ENCODE measurements around the gene NDFIP2.

Gene NDFIP2

DNA sequence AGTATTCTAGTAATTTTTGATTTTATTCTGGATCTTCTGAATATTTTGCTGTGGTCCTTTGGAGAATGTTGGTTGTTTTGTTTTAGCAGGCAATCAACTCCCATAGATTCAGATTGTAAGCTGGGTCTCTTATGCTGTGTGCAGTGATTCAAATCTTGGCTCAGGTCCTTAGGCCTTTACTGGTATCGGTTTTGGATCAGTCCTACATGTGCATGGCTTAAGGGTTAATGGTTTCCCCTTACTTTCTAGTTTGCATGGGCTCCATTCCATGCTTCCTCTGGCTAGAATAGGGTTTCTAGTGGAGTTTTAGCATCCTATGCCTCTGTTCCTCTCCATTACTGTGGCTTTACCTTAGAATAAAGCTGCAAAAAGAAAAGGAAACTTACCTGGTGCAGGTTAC lies 16.1 kb downstream of the NDFIP2 start:
- DNase-seq (ENCODE audit: low read depth) = no peak

DNA sequence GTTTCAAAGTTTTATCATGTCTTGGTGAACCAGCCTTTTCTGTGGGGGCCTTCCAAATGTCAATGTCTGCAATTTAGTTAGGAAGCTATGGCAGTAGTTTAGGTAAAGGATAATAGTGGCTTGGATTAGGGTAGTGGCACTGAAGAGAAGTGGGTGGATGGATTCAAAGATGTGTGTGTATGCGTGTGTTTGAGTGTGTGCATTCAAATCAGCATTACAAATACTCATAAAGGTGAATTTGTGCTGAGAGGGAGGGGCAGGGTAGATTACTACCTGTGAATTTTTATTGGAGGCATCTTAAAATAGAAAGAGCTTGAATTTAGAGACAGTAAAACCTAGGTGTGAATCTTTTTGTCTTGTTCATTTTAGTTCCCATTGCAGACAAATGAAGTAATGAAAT lies 16.9 kb downstream of the NDFIP2 start:
- no peak for DNase-seq (ENCODE audit: low read depth)

DNA sequence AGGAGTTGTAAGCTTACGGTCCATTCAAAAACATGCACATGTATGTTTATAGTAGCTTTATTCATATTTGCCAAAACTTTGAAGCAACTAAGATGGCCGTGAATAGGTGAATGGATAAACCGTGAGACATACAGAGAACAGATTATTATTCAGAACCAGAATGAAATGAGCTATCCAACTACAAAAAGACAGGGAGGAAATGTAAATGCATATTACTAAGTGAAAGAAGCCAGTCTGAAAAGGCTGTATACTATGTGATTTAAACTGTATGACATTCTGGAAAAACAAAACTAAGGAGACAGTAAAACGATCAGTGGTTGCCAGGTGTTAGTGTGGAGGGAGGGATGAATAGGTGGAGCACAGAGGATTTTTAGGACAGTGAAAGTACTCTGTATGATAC lies 19.9 kb downstream of the NDFIP2 start:
- DNase-seq (ENCODE audit: low read depth) = no peak

DNA sequence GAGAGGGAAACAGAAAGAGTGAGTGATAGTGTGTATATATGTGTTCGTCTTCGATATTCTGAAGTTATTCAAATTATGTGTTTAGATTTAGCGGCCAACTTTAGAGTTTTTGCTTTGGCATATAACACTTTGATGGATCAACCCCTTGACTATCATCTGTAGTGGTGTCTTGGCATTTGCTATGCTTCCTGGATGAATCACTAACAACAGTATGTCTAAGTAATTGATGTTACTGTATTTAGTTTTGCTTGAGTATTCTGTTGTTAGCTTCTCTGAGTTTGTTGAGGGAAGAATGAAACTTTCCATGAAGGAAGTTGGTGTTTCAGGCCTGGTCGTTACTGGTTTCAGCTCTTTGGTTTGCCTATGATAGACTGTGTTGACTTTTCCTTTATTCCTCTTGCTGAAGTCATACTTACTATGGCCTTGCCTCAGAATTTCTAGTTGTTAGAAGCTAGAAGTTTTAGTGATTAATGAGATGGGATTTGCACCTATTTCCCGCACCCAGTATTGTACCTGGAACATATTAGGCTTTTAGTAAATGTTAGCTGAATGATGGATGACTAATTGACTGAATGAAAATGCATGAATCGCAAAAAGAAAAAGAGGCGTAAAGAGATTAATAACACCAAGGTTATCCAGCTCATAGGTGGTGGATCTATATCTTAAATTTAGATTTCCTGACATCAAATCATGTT lies 20.7 kb downstream of the NDFIP2 start:
- no peak for DNase-seq (ENCODE audit: low read depth)

DNA sequence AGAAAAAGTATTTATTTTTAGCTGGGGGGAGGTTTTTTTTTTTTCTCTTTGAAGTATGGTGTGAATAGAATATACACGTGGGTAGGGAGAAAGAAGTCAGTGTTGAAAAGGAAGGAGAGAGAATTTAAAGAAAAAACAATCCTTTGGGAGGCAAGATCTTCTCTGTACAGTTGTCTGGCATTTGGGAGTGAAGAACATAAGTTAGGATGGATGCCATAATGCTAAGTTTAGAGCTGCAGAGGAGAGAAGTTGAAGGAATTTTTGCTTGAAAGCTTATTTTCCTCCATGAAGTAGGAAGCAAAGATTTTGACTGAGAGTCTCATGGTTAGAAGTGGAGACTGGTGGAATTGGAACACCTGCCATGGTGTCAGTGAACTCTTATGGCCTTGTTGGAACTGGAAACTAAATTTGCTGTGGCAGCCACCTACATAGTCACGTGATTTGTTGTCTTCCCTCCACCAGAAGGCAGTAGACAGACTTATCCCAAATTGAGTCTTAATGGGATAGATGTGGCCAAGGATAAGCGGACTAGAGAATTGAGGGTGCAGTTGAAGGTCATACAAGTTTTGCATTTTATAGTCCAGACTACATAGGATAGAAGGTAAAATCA lies 22.0 kb downstream of the NDFIP2 start:
- no peak for DNase-seq (ENCODE audit: low read depth)

DNA sequence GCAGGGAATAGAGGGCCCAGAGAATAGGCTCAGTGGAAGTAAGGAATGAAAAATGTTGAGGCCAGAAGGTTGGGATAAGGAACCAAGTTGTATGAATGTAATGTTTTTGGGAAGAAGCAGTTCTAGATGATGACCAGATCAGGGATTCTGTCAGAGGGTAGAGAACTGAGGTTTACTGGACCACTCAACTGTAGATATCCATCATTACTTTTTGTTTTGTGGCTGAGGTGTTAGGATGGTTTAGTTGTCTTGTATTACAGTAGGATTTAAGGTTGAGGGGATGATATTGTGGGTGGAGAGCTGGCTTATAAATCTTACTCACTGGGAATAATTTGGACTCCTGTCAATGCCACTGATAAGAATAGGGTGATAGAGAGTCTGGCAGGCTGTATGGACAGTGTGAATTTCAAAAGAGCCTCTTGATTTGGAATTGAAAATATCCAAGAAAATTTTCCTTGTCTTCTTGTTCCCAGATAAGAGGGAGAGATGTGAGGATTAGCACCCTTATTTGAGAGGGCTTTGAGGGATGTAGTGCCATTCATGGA lies 22.6 kb downstream of the NDFIP2 start:
- no peak for DNase-seq (ENCODE audit: low read depth)

DNA sequence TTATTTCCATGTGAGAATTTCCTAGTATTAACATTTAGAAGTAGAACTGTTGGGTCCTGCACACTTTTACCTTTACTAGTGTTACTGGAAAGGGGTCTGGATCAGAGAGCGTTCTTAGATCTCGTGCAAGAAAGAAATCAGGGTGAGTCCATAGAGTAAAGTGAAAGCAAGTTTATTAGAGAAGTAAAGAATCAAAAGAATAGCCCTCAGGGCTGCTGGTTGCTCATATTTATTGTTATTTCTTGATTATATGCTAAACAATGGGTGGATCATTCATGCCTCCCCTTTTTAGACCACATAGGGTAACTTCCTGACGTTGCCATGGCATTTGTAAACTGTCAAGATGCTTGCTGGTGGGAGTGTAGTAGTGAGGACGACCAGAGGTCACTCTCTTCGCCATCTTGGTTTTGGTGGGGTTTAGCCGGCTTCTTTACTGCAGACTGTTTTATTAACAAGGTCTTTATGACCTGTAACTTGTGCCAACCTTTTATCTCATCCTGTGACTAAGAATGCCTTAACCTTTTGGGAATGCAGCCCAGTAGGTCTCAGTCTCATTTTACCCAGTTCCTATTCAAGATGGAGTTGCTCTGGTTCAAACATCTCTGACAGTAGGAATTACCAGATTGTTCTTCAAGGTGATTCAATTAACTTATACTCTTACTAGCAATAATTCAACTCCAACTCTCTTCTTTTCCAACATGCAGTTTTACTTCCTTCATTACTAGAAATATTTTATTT lies 27.4 kb downstream of the NDFIP2 start:
- DNase-seq (ENCODE audit: low read depth) = no peak

DNA sequence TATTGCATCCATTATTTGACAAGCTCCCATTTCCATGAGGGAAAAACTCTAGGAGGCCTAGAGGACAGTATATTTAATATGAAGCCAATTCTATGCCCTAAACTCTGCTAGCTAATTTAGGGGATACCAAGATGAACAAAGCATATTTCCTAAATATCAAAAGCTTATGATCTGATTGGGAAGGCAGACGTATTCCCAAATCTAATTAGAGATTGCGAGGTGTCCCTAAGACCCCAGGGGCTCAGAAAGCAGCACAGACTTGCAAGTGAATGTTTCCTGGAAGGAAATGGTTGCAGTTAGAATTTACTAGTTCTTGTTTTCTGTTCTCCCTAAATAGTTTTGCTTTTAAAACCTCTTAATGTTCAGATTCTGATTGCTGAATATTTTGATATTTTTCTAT lies 30.7 kb downstream of the NDFIP2 start:
- no peak for DNase-seq (ENCODE audit: low read depth)

DNA sequence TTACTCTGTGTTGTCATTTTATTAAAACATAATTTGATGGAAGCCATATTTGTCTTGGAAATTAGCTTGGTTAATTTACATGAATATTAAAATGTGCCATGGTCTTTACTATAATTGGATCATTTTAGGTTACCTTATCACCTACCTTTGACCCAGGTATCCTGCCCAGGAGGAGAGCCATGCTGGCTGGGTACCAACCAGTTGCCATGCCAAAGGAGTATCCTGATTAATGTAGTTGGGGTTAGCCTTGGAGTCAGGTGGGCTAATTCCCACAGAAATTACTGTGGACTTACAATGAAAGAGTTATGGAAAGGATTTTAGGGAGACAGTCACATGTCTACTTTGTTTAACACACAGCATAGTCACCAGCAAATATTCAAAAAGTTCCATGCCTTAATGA lies 32.0 kb downstream of the NDFIP2 start:
- DNase-seq (ENCODE audit: low read depth) = no peak

DNA sequence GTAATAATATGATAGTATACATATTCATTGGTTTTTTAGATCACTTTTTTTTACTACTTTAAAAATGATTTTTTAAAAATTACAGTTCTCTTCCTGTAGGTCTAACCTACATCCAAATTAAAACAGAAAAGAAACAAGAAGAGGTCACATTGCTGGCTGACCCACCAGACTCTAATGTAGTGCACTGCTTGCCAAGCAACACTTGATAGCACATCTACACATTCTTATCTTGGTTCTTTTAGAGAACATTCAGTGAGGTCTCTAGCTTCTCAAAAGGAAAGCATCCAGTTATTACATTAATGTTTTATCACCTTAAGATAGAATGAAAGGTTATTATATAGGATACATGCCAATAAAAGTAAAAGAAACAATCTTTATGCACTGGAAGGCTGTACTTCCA lies 35.6 kb downstream of the NDFIP2 start:
- DNase-seq (ENCODE audit: low read depth) = no peak

DNA sequence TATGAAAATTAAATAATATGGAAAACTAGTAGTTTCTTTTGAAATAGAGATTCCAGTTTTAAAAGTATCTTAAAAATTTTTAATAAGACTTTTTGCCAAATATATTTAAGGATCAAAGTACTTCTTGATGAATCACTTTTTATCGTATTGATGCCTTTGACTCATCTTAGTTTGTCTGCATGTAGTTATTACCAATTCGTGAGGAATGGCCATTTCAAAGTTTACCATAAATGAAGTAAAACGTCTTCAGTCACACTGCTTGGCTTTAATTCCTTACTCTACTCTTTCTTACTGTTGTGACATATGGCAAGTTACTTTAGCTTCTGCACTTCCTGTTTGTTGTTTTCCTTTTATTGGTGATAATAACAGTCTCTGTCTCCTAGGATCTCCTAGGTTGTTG lies 38.3 kb downstream of the NDFIP2 start:
- DNase-seq (ENCODE audit: low read depth) = no peak

DNA sequence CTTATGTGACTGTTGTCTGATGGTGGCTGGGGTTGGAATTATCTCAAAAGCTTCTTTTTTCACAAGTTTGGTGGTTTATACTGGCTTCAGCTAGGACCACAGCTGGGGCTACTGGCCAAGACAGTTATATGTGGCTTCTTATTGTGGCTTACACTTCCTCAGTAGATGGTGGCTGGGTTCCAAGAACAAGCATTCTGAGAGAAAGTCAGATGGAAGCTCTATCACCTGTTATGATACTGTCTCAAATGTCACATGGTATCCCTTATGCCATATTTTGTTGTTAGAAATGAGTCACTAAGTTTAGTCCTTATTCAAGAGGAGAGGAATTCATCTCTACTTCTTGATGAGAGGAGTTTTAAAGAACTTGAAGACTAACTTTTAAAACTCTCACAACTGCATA lies 41.6 kb downstream of the NDFIP2 start:
- DNase-seq (ENCODE audit: low read depth) = no peak

DNA sequence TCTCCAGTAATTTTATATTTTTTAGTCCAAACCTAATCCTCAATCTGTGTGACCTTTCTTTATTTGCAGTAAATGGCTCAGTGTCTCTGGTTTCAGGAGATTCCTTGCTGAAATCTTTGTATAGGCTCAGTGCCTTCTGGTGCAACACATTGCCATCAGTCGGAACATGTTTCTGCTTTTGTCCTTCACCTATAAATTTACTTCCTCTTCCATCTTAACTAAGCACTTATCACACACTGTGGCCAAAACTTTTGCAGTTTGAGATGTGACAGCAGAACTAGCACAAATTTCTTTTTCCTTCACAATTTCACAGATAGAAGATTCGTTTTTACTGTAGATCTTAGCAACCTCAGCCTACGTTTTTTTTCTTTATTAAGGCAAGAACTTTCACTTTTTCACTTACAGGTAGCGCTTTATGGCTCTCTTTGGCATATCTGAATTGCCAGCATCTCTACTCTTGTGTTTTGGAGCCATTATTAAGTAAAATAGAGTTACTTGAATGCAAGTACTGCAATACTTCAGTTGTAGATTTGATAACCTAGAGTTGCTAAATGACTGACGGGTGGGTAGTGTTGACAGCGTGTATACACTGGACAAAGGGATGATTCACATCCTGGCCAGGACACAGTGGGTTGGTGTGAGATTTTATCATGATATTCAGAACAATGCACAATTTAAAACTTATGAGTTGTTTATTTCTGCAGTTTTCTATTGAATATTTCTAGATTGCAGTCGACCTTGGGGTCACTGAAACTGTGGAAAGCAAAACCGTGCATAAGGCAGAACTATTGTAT lies 44.3 kb downstream of the NDFIP2 start:
- no peak for DNase-seq (ENCODE audit: low read depth)

DNA sequence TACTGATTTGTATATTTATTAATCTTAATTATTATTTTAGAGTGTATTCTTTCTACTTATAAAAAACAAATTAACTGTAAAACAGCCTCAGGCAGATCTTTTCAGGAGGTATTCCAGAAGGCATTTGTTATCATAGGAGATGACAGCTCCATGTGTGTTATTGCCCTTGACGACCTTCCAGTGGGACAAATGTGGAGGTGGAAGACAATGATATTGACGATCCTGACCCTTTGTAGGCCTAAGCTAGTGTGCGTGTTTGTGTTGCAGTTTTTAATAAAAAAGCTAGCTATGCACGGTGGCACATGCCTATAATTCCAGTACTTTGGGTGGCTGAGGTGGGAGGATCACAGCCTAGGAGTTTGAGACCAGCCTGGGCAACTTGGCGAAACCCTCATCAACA lies 46.7 kb downstream of the NDFIP2 start:
- DNase-seq (ENCODE audit: low read depth) = no peak

DNA sequence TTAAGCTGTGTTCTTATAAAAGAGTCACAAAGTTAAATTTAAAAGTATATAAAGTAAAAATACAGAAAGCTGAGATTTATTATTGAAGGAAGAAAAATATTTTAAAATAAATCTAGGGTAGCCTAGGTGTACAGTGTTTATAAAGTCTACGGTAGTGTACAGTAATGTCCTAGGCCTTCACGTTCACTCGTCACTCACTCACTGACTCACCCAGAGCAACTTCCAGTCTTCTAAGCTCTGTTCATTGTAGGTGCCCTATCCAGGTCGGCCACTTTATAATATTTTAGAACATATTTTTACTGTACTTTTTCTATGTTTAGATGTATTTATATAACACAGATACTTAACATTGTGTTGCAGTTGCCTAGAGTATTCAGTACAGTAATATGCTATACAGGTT lies 47.4 kb downstream of the NDFIP2 start:
- DNase-seq (ENCODE audit: low read depth) = no peak

DNA sequence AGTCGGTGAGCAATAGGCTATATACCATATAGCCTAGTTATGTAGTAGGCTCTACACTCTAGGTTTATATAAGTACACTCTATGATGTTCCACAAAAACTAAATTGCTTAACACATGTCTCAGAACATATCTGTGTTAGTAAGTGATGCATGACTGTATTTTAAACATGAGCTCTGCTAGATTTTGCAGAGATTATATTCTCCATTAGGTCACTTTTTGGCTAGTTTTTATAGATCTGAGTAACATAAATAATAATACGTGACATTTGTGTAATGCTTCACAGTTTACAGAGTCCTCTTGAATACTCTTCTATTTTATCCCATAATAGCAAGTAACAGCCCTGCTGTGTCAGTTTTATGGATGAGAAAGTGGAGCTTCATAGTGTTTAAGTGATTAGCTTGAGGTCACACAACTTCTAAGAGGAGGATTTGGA lies 47.8 kb downstream of the NDFIP2 start:
- DNase-seq (ENCODE audit: low read depth) = no peak

DNA sequence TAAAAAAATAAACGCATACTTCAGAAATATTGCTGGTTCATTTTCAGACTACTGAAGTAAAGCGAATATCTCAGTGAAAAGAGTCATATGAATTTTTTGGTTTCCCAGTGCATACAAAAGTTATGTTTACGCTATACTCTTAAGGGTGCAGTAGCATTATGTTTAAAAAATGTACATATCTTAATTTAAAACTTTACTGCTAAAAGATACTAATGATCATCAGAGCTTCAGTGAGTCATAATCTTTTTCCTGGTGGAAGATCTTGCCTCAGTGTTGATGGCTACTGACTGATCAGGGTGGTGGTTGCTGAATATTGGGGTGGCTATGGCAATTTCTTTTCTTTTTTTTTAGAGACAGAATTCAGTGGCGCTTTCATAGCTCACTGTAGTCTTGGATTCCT lies 48.9 kb downstream of the NDFIP2 start:
- no peak for DNase-seq (ENCODE audit: low read depth)

DNA sequence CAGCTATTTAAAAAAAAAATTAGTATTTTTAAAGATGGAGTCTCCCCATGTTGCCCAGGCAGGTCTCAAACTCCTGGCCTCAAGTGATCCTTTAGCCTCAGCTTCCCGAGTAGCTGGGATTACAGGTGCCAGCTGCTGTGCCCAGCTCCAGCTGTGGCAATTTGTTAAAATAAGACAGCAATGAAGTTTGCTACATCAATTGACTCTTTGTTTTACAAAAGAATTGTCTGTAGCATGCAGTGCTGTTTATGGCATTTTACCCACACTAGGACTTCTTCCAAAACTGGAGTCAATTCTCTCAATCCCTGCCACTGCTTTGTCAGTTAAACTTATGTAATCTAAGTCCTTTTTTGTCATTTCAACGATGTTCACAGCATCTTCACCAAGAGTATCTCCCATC lies 49.3 kb downstream of the NDFIP2 start:
- DNase-seq (ENCODE audit: low read depth) = no peak

DNA sequence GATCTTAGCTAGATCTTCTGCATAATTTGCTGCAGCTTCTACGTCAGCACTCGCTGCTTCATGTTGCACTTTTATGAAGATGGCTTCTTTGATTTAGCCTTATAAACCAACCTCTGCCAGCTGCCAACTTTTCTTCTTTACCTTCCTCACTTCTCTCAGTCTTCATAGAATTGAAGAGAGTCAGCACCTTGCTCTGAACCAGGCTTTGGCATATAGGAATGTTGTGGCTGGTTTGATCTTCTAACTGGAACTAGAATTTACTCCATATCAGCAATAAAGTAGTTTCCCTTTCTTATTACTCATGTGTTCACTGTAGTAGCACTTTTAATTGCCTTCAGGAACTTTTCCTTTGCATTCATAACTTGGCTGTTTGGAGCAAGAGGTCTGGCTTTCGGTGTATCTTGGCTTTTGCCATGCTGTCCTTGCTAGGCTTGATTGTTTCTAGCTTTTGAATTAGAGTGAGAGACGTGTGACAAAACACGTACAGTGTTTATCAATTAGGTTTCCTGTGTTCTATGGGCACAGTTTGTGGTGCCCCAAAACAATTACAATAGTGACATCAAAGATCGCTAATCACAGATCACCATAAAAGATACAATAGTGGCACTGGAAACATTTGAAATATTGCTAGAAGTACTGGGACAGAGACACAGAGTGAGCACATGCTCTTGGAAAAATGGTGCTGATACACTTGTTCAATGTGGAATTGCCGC lies 50.7 kb downstream of the NDFIP2 start:
- DNase-seq (ENCODE audit: low read depth) = no peak

DNA sequence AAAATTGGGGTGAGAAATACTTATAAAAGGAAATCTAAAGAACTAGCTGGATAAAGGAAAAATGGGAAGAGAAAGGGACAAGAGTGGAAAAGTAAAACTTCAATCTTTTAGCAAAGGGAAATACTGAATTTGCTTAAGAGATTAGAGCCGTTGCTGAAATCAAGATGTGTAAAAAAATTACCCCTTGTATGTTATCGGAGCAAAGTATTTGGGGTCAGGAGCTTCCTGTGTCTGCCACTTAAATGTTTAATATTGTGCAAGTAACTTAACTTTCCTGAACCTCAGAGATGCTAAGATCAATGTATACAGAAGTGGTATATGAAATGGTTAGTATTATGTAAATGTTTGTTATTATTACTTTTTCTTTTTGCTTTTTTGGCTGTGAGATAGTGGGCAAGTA lies 51.6 kb downstream of the NDFIP2 start:
- DNase-seq (ENCODE audit: low read depth) = no peak

DNA sequence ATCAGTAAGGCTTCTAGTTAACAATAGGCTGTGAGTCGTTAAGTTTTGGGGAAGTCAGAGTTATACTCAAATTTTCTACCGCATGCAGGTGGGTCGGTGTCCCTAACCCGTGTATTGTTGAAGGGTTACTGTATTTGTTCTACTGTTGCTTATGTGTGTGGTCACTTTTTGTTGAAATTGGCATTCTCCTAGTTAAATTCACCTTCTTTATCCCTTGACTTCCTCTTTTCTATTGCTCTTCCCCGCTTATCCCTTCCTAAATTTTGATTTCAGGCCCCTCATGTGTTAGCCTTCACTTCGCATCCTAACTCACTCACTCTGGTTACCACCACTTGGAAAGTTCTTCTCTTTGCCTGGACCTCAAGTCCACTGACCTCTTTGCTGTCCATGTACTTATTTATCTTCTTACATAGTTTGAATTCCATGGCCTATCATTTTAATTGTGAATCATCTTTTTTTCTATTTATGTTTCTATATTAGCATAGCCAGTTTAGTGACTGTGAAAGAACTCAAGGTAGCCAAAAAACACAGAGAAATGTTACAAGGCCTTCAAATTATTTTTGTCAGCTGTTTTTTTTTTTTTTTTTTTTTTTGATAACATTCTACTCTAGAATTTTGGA lies 52.9 kb downstream of the NDFIP2 start:
- DNase-seq (ENCODE audit: low read depth) = no peak

All from stimulated activated CD4-positive, alpha-beta T cell treated with anti-CD3 and anti-CD28 coated beads, Interleukin-2, amount 100 ng/mL, for 4 hours (primary cell).